ENCODE results near the gene SLC6A3. TPM values are rescaled to one million over a fixed set of nuclear protein-coding genes. Genes with fewer than 3 reads are reported as not detected.

The SLC6A3 gene
- polyA plus RNA-seq, 3 donors = not detected

- intact Hi-C loops (cut with micrococcal nuclease) = loop anchor here (10.0 kb wide), 2 partner anchors 140 to 260 kb away; partner anchors contain the start of gene LPCAT1 (in 1 of the 2)
Measured at GRCh38 chr5:1384521-1384920, 60.7 kb downstream of the SLC6A3 start.

GRCh38 chr5:1383886-1384401, 61.3 kb downstream of the SLC6A3 start:
- peaks cover 16 to 19% of the 10 kb centered on the region in 2 donors for H3K4me1 ChIP-seq (ENCODE audit: control insufficient read depth in 1 of 2, insufficient read depth in 2 of 2, low read length in 2 of 2)
- no peak overlapping the region for H3K27ac Mint-ChIP-seq

More at GRCh38 chr5:1384521-1384920, 60.7 kb downstream of the SLC6A3 start:
- H3K36me3 ChIP-seq (replicated peaks in 1 of 2; ENCODE audit: control insufficient read depth in 1 of 2, insufficient read depth in 2 of 2, low read length in 2 of 2) = no peaks in the 10 kb centered on the region
- Mint-ChIP-seq H3K27me3 (ENCODE audit: low read depth in 3 of 3) (peaks cover 39 to 54% (median 51%) of the 10 kb centered on the region in 3 donors), H3K4me3 (no peak overlapping the region), H3K9me3 (peaks cover 6 to 18% (median 12%) of the 10 kb centered on the region in 7 donors), H3K27ac (no peak overlapping the region), H3K4me1 (peaks cover 28% of the 10 kb centered on the region), H3K36me3 (peaks cover 0 to 5% of the 10 kb centered on the region in 2 donors)
- no peaks in the 10 kb centered on the region for H3K79me2 ChIP-seq (ENCODE audit: insufficient read depth, low read length)
- peaks cover 16 to 19% of the 10 kb centered on the region in 2 donors for H3K4me1 ChIP-seq (ENCODE audit: control insufficient read depth in 1 of 2, insufficient read depth in 2 of 2, low read length in 2 of 2)
- no peak for DNase-seq
- no peak overlapping the region for H3K9ac ChIP-seq (ENCODE audit: insufficient read depth, low read length, poor library complexity, severe bottlenecking)
- no peak overlapping the region for H2AFZ ChIP-seq (ENCODE audit: insufficient read depth, low read depth, low read length, poor library complexity, severe bottlenecking)
- peaks cover 5 to 6% of the 10 kb centered on the region in 2 donors for H3K9me3 ChIP-seq (replicated peaks in 1 of 2; ENCODE audit: control insufficient read depth in 1 of 2, insufficient read depth in 1 of 2, low read length in 2 of 2)
- H4K20me1 ChIP-seq (ENCODE audit: insufficient read depth, low read length) = no peaks in the 10 kb centered on the region
- 100% methylated on average over 2 of the region's 10 CpGs for WGBS (ENCODE audit: insufficient coverage)
- H3K27me3 ChIP-seq (ENCODE audit: control insufficient read depth in 2 of 2, insufficient read depth in 2 of 2, low read length in 2 of 2) = peaks cover 0 to 29% of the 10 kb centered on the region in 2 donors
- H3K27ac ChIP-seq (ENCODE audit: low read depth in 1 of 2, low read length in 2 of 2) = no peak overlapping the region
- no peak for TF ChIP-seq CTCF (IDR thresholded peaks at IDR 0.05)
- H3K4me3 ChIP-seq (replicated peaks in 1 of 3; ENCODE audit: low read depth in 2 of 3, low read length in 3 of 3) = no peak overlapping the region
- H3K4me2 ChIP-seq (replicated peaks; ENCODE audit: extremely low read depth, low read length, poor library complexity, severe bottlenecking) = no peak overlapping the region

More at GRCh38 chr5:1383886-1384401, 61.3 kb downstream of the SLC6A3 start:
- Mint-ChIP-seq H3K36me3 (peaks cover 0 to 5% of the 10 kb centered on the region in 2 donors), H3K27me3 (ENCODE audit: low read depth in 3 of 3) (peaks cover 37 to 55% (median 48%) of the 10 kb centered on the region in 3 donors), H3K9me3 (peaks cover 8 to 20% (median 17%) of the 10 kb centered on the region in 7 donors), H3K4me1 (peaks cover 28% of the 10 kb centered on the region), H3K4me3 (no peak overlapping the region)
- Histone ChIP-seq H3K4me2 (replicated peaks; ENCODE audit: extremely low read depth, low read length, poor library complexity, severe bottlenecking) (no peak overlapping the region), H3K4me3 (replicated peaks in 1 of 3; ENCODE audit: low read depth in 2 of 3, low read length in 3 of 3) (no peak overlapping the region), H3K9me3 (replicated peaks in 1 of 2; ENCODE audit: control insufficient read depth in 1 of 2, insufficient read depth in 1 of 2, low read length in 2 of 2) (peaks cover 7 to 11% of the 10 kb centered on the region in 2 donors), H3K9ac (ENCODE audit: insufficient read depth, low read length, poor library complexity, severe bottlenecking) (no peak overlapping the region), H3K27me3 (ENCODE audit: control insufficient read depth in 2 of 2, insufficient read depth in 2 of 2, low read length in 2 of 2) (peaks cover 0 to 26% of the 10 kb centered on the region in 2 donors), H4K20me1 (ENCODE audit: insufficient read depth, low read length) (no peaks in the 10 kb centered on the region), H2AFZ (ENCODE audit: insufficient read depth, low read depth, low read length, poor library complexity, severe bottlenecking) (no peak overlapping the region), H3K36me3 (replicated peaks in 1 of 2; ENCODE audit: control insufficient read depth in 1 of 2, insufficient read depth in 2 of 2, low read length in 2 of 2) (no peaks in the 10 kb centered on the region), H3K79me2 (ENCODE audit: insufficient read depth, low read length) (no peaks in the 10 kb centered on the region), H3K27ac (ENCODE audit: low read depth in 1 of 2, low read length in 2 of 2) (no peak overlapping the region)
- intact Hi-C loops (cut with micrococcal nuclease) = loop anchor here (10.0 kb wide), 2 partner anchors 141 to 261 kb away; partner anchors contain the start of gene LPCAT1 (in 1 of the 2)
- DNase-seq = no peak
- 85% methylated on average over 6 of the region's 8 CpGs for WGBS (ENCODE audit: insufficient coverage)
- TF ChIP-seq CTCF (IDR thresholded peaks at IDR 0.05) = no peak
